Smooth muscle cell (in vitro differentiated cells): ENCODE measurements around the gene NALCN. TPM values are rescaled to one million over a fixed set of nuclear protein-coding genes. Genes with fewer than 3 reads are reported as not detected.

Experiments used
- DNase-seq: peaks from one replicate; lab custom pipeline; 2025; ENCODE audit not compliant: unreplicated experiment; lab: John Stamatoyannopoulos, UW
- H2AFZ ChIP-seq: fragments of 200-600 bp; sonication (generic); 2 replicates; pipeline ENCODE4 v1.6.0; 2016; ENCODE audit warnings: antibody characterized with exemption, low read depth, mild to moderate bottlenecking
- H3F3A ChIP-seq: fragments of 200-600 bp; sonication (generic); 2 replicates; pipeline ENCODE4 v1.6.0; 2017; ENCODE audit warnings: antibody characterized with exemption, low read depth
- H3K27ac ChIP-seq: fragments of 200-600 bp; sonication (generic); 2 replicates; pipeline ENCODE4 v1.5.1; 2016; ENCODE audit warnings: low read depth, mild to moderate bottlenecking
- H3K27me3 ChIP-seq: fragments of 200-600 bp; sonication (generic); 2 replicates; pipeline ENCODE4 v1.6.1; 2016; ENCODE audit warnings: low read depth, mild to moderate bottlenecking
- H3K36me3 ChIP-seq: fragments of 200-600 bp; sonication (generic); 2 replicates; pipeline ENCODE4 v1.5.1; 2016; ENCODE audit warnings: low read depth
- H3K4me1 ChIP-seq: fragments of 200-600 bp; sonication (generic); 2 replicates; pipeline ENCODE4 v1.5.1; 2016; ENCODE audit warnings: low read depth
- H3K4me2 ChIP-seq: fragments of 200-600 bp; sonication (generic); 2 replicates; pipeline ENCODE4 v1.6.0; 2016; ENCODE audit warnings: mild to moderate bottlenecking
- H3K4me3 ChIP-seq: fragments of 200-600 bp; sonication (generic); 2 replicates; pipeline ENCODE4 v1.5.1; 2016; ENCODE audit warnings: mild to moderate bottlenecking
- H3K79me2 ChIP-seq: fragments of 200-600 bp; sonication (generic); 2 replicates; pipeline ENCODE4 v1.6.0; 2016; ENCODE audit warnings: low read depth, mild to moderate bottlenecking
- H3K9ac ChIP-seq: fragments of 200-600 bp; sonication (generic); 2 replicates; pipeline ENCODE4 v1.6.0; 2016; ENCODE audit warnings: low read depth
- H3K9me3 ChIP-seq: fragments of 200-600 bp; sonication (generic); replicated peaks from 2 replicates; pipeline ENCODE4 v1.5.1; 2016; ENCODE audit warnings: low read depth
- H4K20me1 ChIP-seq: fragments of 200-600 bp; sonication (generic); 2 replicates; pipeline ENCODE4 v1.6.0; 2016; ENCODE audit warnings: low read depth
- CTCF ChIP-seq: fragments of 200-600 bp; sonication (generic); IDR thresholded peaks from 2 replicates; pipeline ENCODE4 v1.5.1; 2017; ENCODE audit warnings: borderline replicate concordance, mild to moderate bottlenecking, antibody characterized with exemption; ENCODE audit not compliant: insufficient read depth, poor library complexity, severe bottlenecking
- WGBS: methylation state at CpG from one replicate; pipeline ENCODE4 v1.1.7; 2016; ENCODE audit warnings: low lambda C conversion rate; 5-methylcytosine and 5-hydroxymethylcytosine counted together
- polyA plus RNA-seq: library from polyadenylated mRNA; unstranded; fragments of >200 nt; fragmentation: Nextera tagmentation; extraction: Ambion mirVana; gene quantifications from 2 replicates; pipeline ENCODE4 v1.2.1, GENCODE V29; 2016
- total RNA-seq: library from RNA; depleted of rRNA; stranded (reverse); fragments of >200 nt; gene quantifications from 2 replicates; pipeline ENCODE4 v1.2.3, GENCODE V29; 2014

The NALCN gene
- total and polyA plus RNA-seq, 2 experiments from 2014 or later, result 4.1 to 6.0 TPM

GRCh38 chr13:101300531-101300930 is 115.8 kb downstream of the NALCN start:
- H3F3A ChIP-seq, result no peaks in the 10 kb centered on the region
- 70% methylated on average over 2 of the region's 2 CpGs for WGBS
- peaks cover 6% of the 10 kb centered on the region for H3K4me1 ChIP-seq
- no peaks in the 10 kb centered on the region for H3K27me3 ChIP-seq
- no peak overlapping the region for H3K4me3 ChIP-seq
- DNase-seq, result no peak
- no peak for TF ChIP-seq CTCF
- no peak overlapping the region for H3K9ac ChIP-seq
- H2AFZ ChIP-seq, result no peak overlapping the region
- H3K27ac ChIP-seq, result no peak overlapping the region
- H4K20me1 ChIP-seq, result no peaks in the 10 kb centered on the region
- no peaks in the 10 kb centered on the region for H3K79me2 ChIP-seq
- H3K36me3 ChIP-seq, result no peaks in the 10 kb centered on the region
- peaks cover under 1% of the 10 kb centered on the region for H3K9me3 ChIP-seq
- no peak overlapping the region for H3K4me2 ChIP-seq

- no peaks in the 10 kb centered on the region for H3K27me3 ChIP-seq
- H3K79me2 ChIP-seq, result no peaks in the 10 kb centered on the region
- H2AFZ ChIP-seq, result no peak overlapping the region
- TF ChIP-seq CTCF, result no peak
- H3K9ac ChIP-seq, result no peak overlapping the region
- peaks cover 6% of the 10 kb centered on the region for H3K9me3 ChIP-seq
- no peak for DNase-seq
- WGBS, result 87% methylated on average over 4 of the region's 4 CpGs
- no peak overlapping the region for H3K4me2 ChIP-seq
- peaks cover 6% of the 10 kb centered on the region for H3K4me1 ChIP-seq
- no peak overlapping the region for H3K4me3 ChIP-seq
- no peak overlapping the region for H3K27ac ChIP-seq
- H4K20me1 ChIP-seq, result no peaks in the 10 kb centered on the region
- no peaks in the 10 kb centered on the region for H3F3A ChIP-seq
- H3K36me3 ChIP-seq, result no peaks in the 10 kb centered on the region
These were observed 117.8 kb downstream of the NALCN start for GRCh38 chr13:101298517-101298916.

GRCh38 chr13:101297794-101298193 is 118.5 kb downstream of the NALCN start:
- 96% methylated on average over 1 of the region's 1 CpG for WGBS
- no peak for TF ChIP-seq CTCF

GRCh38 chr13:101292711-101293110 is 123.6 kb downstream of the NALCN start:
- no peak overlapping the region for H2AFZ ChIP-seq
- peaks cover 6% of the 10 kb centered on the region for H3K9me3 ChIP-seq
- no peaks in the 10 kb centered on the region for H3K79me2 ChIP-seq
- no peak overlapping the region for H3K4me2 ChIP-seq
- H3K27ac ChIP-seq, result peak overlapping the region; percentile 47
- H3K27me3 ChIP-seq, result no peaks in the 10 kb centered on the region
- no peak for DNase-seq
- H3K4me1 ChIP-seq, result no peaks in the 10 kb centered on the region
- 60% methylated on average over 1 of the region's 1 CpG for WGBS
- no peaks in the 10 kb centered on the region for H4K20me1 ChIP-seq
- no peaks in the 10 kb centered on the region for H3K36me3 ChIP-seq
- TF ChIP-seq CTCF, result no peak
- H3F3A ChIP-seq, result no peaks in the 10 kb centered on the region
- H3K4me3 ChIP-seq, result no peak overlapping the region
- no peak overlapping the region for H3K9ac ChIP-seq

More at GRCh38 chr13:101297794-101298193, 118.5 kb downstream of the NALCN start:
- Histone ChIP-seq H3K27me3 (no peaks in the 10 kb centered on the region), H4K20me1 (no peaks in the 10 kb centered on the region), H3K27ac (no peak overlapping the region), H3K36me3 (no peaks in the 10 kb centered on the region), H3K9ac (no peak overlapping the region), H3F3A (no peaks in the 10 kb centered on the region), H3K4me1 (peaks cover 3% of the 10 kb centered on the region), H3K9me3 (peaks cover 6% of the 10 kb centered on the region), H3K4me3 (no peak overlapping the region), H2AFZ (no peak overlapping the region), H3K4me2 (no peak overlapping the region), H3K79me2 (no peaks in the 10 kb centered on the region)
- no peak for DNase-seq
